ENCODE data around the gene IGFBP2. TPM values are rescaled to one million over a fixed set of nuclear protein-coding genes. Genes with fewer than 3 reads are reported as not detected.

IGFBP2 gene
- total RNA-seq, 1 donor from 2014 or later: 2,855 TPM

- Mint-ChIP-seq H3K27ac (ENCODE audit: unreplicated experiment) (peak overlapping the region; percentile 90), H3K4me1 (ENCODE audit: unreplicated experiment) (peaks cover 51% of the 10 kb centered on the region), H3K4me3 (ENCODE audit: unreplicated experiment) (peak overlapping the region; percentile 77), H3K27me3 (ENCODE audit: unreplicated experiment) (no peaks in the 10 kb centered on the region), H3K36me3 (ENCODE audit: unreplicated experiment) (peaks cover 42% of the 10 kb centered on the region), H3K9me3 (ENCODE audit: unreplicated experiment) (no peaks in the 10 kb centered on the region)
- DNase-seq (ENCODE audit: extremely low spot score, unreplicated experiment): peak; percentile 91
- TF ChIP-seq CTCF (IDR thresholded peaks at IDR 0.05): no peak
These were observed 57.9 kb downstream of the IGFBP2 start for GRCh38 chr2:216690853-216691741.

- no peaks in the 10 kb centered on the region for H3K9me3 Mint-ChIP-seq (ENCODE audit: unreplicated experiment)
- peak overlapping the region; percentile 93 for H3K4me3 Mint-ChIP-seq (ENCODE audit: unreplicated experiment)
- no peak for TF ChIP-seq CTCF (IDR thresholded peaks at IDR 0.05)
- peak; percentile 93 for DNase-seq (ENCODE audit: extremely low spot score, unreplicated experiment)
- H3K27ac Mint-ChIP-seq (ENCODE audit: unreplicated experiment): peak overlapping the region; percentile 89
- peaks cover 29% of the 10 kb centered on the region for H3K36me3 Mint-ChIP-seq (ENCODE audit: unreplicated experiment)
- peaks cover 64% of the 10 kb centered on the region for H3K4me1 Mint-ChIP-seq (ENCODE audit: unreplicated experiment)
- H3K27me3 Mint-ChIP-seq (ENCODE audit: unreplicated experiment): no peaks in the 10 kb centered on the region
These were observed 59.6 kb downstream of the IGFBP2 start for GRCh38 chr2:216692636-216693413.

- no peak for TF ChIP-seq CTCF (IDR thresholded peaks at IDR 0.05)
- peak overlapping the region; percentile 84 for H3K27ac Mint-ChIP-seq (ENCODE audit: unreplicated experiment)
- no peaks in the 10 kb centered on the region for H3K27me3 Mint-ChIP-seq (ENCODE audit: unreplicated experiment)
- H3K4me1 Mint-ChIP-seq (ENCODE audit: unreplicated experiment): peaks cover 59% of the 10 kb centered on the region
- no peak for DNase-seq (ENCODE audit: extremely low spot score, unreplicated experiment)
- peaks cover 23% of the 10 kb centered on the region for H3K36me3 Mint-ChIP-seq (ENCODE audit: unreplicated experiment)
- peak overlapping the region; percentile 93 for H3K4me3 Mint-ChIP-seq (ENCODE audit: unreplicated experiment)
- no peaks in the 10 kb centered on the region for H3K9me3 Mint-ChIP-seq (ENCODE audit: unreplicated experiment)
These were observed 60.3 kb downstream of the IGFBP2 start for GRCh38 chr2:216693414-216694080.

GRCh38 chr2:216694082-216694825, 61.0 kb downstream of the IGFBP2 start:
- peak overlapping the region; percentile 93 for H3K4me3 Mint-ChIP-seq (ENCODE audit: unreplicated experiment)
- H3K27me3 Mint-ChIP-seq (ENCODE audit: unreplicated experiment): no peaks in the 10 kb centered on the region
- DNase-seq (ENCODE audit: extremely low spot score, unreplicated experiment): peak; percentile 87
- no peaks in the 10 kb centered on the region for H3K9me3 Mint-ChIP-seq (ENCODE audit: unreplicated experiment)
- no peak for TF ChIP-seq CTCF (IDR thresholded peaks at IDR 0.05)
- H3K36me3 Mint-ChIP-seq (ENCODE audit: unreplicated experiment): peaks cover 16% of the 10 kb centered on the region
- H3K4me1 Mint-ChIP-seq (ENCODE audit: unreplicated experiment): peaks cover 56% of the 10 kb centered on the region
- peak overlapping the region; percentile 84 for H3K27ac Mint-ChIP-seq (ENCODE audit: unreplicated experiment)

All from osteocyte (in vitro differentiated cells).